Esophagus muscularis mucosa (tissue), 3 donors: ENCODE results near the gene DNAH1.

Experiments
- POLR2A ChIP-seq: fragments of 450-650 bp; IDR thresholded peaks from one replicate; pipeline ENCODE4 v1.6.1; 2017; ENCODE audit warnings: antibody characterized with exemption, moderate library complexity, mild to moderate bottlenecking, low read depth
- POLR2AphosphoS5 ChIP-seq, 2 donors: sonication (generic); formaldehyde crosslinking; IDR thresholded peaks; one replicate each; pipeline ENCODE4 v1.6.1; 2017; ENCODE audit warnings: antibody characterized with exemption in 2 of 2
- TF ChIP-seq, protein P1 (sequence below), 3 experiments: fragments of 200-600 bp in 2 of 3; fragments of 450-650 bp in 1 of 3; sonication (generic) in 2 of 3; IDR thresholded peaks; one replicate each; pipeline ENCODE4 v1.5.1; 2017 to 2019; ENCODE audit warnings: antibody characterized with exemption in 3 of 3, mild to moderate bottlenecking in 2 of 3, moderate library complexity in 1 of 3

DNA sequence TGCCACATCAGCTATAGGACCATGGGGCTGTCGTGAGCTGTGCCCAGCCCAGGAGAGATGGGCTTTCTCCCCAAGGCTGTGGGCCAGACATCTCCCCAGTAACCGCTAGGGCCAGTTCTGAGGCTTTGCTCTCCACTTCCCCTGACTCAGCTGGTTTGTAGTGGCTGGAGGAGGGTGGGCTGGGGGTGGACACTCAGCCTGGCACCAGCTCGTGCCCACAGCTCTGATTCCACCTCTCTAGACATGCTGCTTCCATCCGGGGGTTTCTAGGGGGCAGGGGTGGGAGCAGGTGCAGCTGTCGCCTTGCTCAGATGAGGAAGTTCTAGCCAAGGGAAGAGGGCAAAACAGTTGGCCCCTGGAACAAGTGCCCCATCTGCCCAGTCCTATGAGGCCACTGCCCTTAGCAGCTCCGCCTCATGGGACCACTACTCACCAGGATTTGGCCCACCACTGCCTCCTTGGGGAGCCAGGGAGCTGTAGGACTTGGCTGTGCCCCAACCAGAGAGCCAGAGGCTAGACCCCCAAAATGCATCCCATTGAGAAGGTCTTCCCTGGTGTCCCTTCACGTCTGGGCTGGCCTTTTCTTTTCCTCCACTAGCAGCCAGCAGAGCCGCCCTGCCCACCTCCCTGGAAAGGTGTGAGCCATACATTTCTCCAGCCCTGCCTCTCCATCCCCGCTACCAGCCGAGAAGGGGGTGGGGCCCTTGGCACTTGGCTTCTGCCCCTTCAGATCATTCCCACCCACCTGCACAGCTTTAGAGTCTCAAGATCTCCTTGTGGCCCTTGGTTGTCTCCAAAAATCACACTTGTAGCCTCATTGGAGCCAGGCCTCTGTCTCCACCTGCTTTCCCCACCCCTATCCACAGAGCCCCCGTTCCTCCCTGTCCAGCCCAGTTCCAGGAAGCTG lies 18.6 kb upstream of the DNAH1 start:
- TF ChIP-seq, protein P1, sequence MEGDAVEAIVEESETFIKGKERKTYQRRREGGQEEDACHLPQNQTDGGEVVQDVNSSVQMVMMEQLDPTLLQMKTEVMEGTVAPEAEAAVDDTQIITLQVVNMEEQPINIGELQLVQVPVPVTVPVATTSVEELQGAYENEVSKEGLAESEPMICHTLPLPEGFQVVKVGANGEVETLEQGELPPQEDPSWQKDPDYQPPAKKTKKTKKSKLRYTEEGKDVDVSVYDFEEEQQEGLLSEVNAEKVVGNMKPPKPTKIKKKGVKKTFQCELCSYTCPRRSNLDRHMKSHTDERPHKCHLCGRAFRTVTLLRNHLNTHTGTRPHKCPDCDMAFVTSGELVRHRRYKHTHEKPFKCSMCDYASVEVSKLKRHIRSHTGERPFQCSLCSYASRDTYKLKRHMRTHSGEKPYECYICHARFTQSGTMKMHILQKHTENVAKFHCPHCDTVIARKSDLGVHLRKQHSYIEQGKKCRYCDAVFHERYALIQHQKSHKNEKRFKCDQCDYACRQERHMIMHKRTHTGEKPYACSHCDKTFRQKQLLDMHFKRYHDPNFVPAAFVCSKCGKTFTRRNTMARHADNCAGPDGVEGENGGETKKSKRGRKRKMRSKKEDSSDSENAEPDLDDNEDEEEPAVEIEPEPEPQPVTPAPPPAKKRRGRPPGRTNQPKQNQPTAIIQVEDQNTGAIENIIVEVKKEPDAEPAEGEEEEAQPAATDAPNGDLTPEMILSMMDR (IDR thresholded peaks at IDR 0.05), result no peak
- TF ChIP-seq POLR2A (no peak), POLR2AphosphoS5 (IDR thresholded peaks at IDR 0.05) (no peak)
